ENCODE results near the gene CHMP6. TPM values are rescaled to one million over a fixed set of nuclear protein-coding genes. Genes with fewer than 3 reads are reported as not detected.
A peak's percentile ranks its signal among the peaks of the same experiment; 100 is the strongest.

Gene CHMP6
- total RNA-seq, 1 donor from 2014 or later: 27.8 TPM

DNA sequence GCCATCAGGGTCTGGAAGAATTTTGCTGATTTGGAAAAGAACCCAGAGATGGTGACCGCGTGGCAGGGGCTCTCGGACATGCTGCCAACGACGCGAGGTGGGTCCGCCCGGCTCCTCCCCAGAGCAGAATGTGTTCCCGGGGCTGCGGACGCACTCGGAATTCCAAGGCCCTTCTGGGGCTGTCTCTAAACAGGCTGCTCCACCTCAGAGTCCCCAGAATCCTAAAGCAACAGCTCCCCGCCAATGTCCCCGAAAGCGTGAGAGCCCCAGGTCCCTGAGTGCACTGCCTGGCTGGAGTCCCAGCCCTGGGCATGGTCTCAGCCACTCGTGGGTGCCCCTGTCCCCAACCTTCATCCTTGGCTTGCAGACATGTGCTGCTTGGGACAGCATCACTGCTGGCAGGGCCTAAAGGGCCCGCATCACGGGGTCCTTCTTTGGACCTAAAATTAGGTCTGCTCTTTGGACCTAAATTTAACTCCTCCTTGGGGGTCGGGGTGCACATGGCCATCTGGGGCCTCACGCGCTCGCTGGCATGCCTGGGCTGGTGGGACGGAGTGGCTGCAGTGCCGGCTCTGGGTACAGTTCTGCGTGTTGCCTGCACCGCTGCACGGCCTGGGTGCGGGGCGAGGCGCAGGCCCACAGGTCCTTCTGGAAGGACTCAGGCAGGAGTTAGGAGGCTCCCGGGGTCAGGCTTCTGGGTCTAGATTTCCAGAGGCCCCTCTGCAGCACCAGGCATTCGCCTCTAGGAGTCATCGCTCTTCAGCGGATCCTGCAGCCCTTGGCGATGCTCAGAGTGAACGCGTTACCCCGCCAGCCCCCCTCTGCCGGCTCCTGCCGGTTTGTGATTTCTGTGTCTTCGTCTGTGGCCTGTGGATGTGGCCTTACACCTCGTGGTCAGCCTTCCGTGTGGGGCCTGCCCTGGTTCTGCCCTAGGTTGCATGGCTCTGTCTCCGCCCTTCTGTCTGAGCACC is 41.9 kb upstream of the CHMP6 start:
- Mint-ChIP-seq H3K4me3 (ENCODE audit: low read depth) (no peak overlapping the region), H3K4me1 (ENCODE audit: low read depth) (no peaks in the 10 kb centered on the region), H3K36me3 (ENCODE audit: insufficient read depth) (peaks cover 15% of the 10 kb centered on the region), H3K9me3 (ENCODE audit: low read depth) (no peaks in the 10 kb centered on the region), H3K27me3 (no peaks in the 10 kb centered on the region), H3K27ac (no peak overlapping the region)
- TF ChIP-seq, protein P1, sequence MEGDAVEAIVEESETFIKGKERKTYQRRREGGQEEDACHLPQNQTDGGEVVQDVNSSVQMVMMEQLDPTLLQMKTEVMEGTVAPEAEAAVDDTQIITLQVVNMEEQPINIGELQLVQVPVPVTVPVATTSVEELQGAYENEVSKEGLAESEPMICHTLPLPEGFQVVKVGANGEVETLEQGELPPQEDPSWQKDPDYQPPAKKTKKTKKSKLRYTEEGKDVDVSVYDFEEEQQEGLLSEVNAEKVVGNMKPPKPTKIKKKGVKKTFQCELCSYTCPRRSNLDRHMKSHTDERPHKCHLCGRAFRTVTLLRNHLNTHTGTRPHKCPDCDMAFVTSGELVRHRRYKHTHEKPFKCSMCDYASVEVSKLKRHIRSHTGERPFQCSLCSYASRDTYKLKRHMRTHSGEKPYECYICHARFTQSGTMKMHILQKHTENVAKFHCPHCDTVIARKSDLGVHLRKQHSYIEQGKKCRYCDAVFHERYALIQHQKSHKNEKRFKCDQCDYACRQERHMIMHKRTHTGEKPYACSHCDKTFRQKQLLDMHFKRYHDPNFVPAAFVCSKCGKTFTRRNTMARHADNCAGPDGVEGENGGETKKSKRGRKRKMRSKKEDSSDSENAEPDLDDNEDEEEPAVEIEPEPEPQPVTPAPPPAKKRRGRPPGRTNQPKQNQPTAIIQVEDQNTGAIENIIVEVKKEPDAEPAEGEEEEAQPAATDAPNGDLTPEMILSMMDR (IDR thresholded peaks at IDR 0.05; ENCODE audit: unreplicated experiment): no peak
- DNase-seq (ENCODE audit: low spot score, unreplicated experiment): no peak

DNA sequence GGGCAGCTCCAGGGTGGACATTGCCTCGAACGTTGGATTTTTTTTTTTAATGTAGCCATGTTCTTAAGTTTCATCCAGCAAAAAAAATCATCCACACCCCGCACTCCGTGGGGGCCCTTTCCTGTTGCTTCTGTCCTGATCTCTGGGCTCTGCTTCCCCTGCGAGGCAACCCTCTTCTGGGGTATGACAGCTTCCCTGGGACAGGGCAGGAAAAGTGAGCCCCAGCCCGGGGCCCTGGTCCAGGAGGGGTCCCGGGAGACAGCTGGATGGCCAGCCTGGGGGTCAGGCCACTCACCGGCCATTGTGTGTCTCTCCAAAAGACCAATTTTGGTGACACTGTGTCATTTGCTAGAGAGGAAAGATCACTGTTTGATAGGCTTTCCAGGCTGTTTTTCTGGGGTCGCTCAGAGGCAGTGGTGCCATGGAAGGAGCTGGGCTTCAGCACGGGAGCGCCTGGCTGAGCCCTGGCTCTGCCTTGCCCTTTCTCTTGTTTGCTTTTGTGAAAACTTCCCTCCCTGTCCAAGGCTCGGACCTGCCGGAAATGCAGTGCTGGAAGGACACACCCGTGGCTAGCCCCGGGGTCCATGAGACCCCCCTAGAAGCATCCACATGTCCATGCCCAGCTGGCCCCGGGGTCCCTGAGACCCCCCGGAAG is 41.0 kb upstream of the CHMP6 start:
- Mint-ChIP-seq H3K27me3 (no peaks in the 10 kb centered on the region), H3K4me1 (ENCODE audit: low read depth) (no peaks in the 10 kb centered on the region), H3K9me3 (ENCODE audit: low read depth) (no peaks in the 10 kb centered on the region), H3K27ac (no peak overlapping the region), H3K4me3 (ENCODE audit: low read depth) (no peak overlapping the region), H3K36me3 (ENCODE audit: insufficient read depth) (peaks cover 21% of the 10 kb centered on the region)
- no peak for DNase-seq (ENCODE audit: low spot score, unreplicated experiment)
- TF ChIP-seq, protein P1 (IDR thresholded peaks at IDR 0.05; ENCODE audit: unreplicated experiment): no peak

DNA sequence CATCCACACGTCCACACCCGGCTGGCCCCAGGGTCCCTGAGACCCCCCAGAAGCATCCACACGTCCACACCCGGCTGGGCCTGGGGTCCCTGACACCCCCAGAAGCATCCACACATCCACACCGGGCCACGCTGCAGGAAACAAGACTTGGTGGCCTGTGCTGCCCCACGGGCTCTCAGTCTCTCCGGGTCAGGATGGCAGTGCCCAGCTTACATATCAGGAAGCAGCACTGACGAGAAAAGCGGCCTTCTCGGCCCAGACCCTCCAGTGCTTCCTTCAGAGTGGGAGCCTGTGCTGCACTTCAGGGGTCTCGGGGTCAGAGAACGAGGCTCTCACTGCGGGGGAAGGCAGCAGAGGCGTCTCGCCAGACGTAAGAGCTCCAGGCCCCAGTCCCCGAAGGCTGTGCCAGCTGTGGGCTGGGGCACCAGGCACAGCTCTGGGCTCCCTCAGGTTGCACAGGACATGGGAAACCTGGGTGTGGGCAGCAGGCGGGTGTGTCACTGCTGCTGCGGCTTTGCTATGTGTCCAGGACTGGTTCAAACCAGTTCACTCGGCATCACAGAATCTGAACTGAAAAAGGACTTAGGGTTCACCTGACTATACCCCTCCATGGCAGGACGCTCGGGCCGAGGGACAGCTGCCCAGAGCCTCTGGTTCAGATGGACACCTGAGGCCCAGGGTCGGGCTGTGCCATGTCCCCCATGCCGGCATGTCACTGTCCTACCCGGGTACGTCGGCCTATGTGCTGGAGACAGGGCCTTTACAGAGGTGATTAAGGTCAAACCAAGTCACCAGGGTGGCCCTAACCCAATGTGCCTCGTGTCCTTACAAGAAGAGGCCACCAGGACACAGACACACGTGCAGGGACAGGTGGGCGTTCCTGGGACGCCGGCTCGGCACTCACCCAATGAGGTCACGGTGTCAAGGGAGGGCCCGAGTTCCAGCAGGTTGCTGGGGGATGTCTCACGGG is 40.2 kb upstream of the CHMP6 start:
- Mint-ChIP-seq H3K27ac (no peak overlapping the region), H3K4me1 (ENCODE audit: low read depth) (no peaks in the 10 kb centered on the region), H3K9me3 (ENCODE audit: low read depth) (no peaks in the 10 kb centered on the region), H3K27me3 (no peaks in the 10 kb centered on the region), H3K4me3 (ENCODE audit: low read depth) (no peak overlapping the region), H3K36me3 (ENCODE audit: insufficient read depth) (peaks cover 14% of the 10 kb centered on the region)
- TF ChIP-seq, protein P1 (IDR thresholded peaks at IDR 0.05; ENCODE audit: unreplicated experiment): no peak
- no peak for DNase-seq (ENCODE audit: low spot score, unreplicated experiment)

- TF ChIP-seq, protein P1 (IDR thresholded peaks at IDR 0.05; ENCODE audit: unreplicated experiment): no peak
- no peaks in the 10 kb centered on the region for H3K9me3 Mint-ChIP-seq (ENCODE audit: low read depth)
- no peak for DNase-seq (ENCODE audit: low spot score, unreplicated experiment)
- no peaks in the 10 kb centered on the region for H3K27me3 Mint-ChIP-seq
- H3K27ac Mint-ChIP-seq: peak overlapping the region; percentile 60
- H3K36me3 Mint-ChIP-seq (ENCODE audit: insufficient read depth): peaks cover 7% of the 10 kb centered on the region
- H3K4me1 Mint-ChIP-seq (ENCODE audit: low read depth): no peaks in the 10 kb centered on the region
- H3K4me3 Mint-ChIP-seq (ENCODE audit: low read depth): no peak overlapping the region
Measured at GRCh38 chr17:80952291-80952690, 39.4 kb upstream of the CHMP6 start.

Data from progenitor cell of endocrine pancreas (in vitro differentiated cells).